Fibroblast of lung (primary cell): ENCODE measurements around the gene TM7SF2.

Experiments used
- CTCF ChIP-seq, 2 donors: IDR thresholded peaks in 1 of 2; conservative IDR thresholded peaks in 1 of 2; 1 replicate in 1 of 2; 2 replicates in 1 of 2; pipeline ENCODE4 v1.5.1; 2011 to 2012; ENCODE audit warnings: low read length in 2 of 2, control low read depth in 1 of 2, inconsistent platforms in 1 of 2, low read depth in 1 of 2, mild to moderate bottlenecking in 1 of 2
- EZH2 ChIP-seq: IDR thresholded peaks from 2 replicates; pipeline ENCODE4 v1.5.1; 2012; ENCODE audit warnings: low read length, control low read depth, mild to moderate bottlenecking; ENCODE audit errors: missing control alignments

GRCh38 chr11:65090628-65091027, 21.0 kb upstream of the TM7SF2 start:
- TF ChIP-seq CTCF (conservative IDR thresholded peaks at IDR 0.05 in 1 of 2, IDR thresholded peaks at IDR 0.05 in 1 of 2; ENCODE audit: low read depth in 1 of 2, low read length in 2 of 2) (no peak), EZH2 (no peak)
